Calu3 (cell line): Measurements from ENCODE around the gene SVOP. TPM values are rescaled to one million over a fixed set of nuclear protein-coding genes. Genes with fewer than 3 reads are reported as not detected.

ENCODE experiments used
- BruUV-seq: library from RNA; stranded (reverse); fragments of 400-500 nt; replicated peaks from 2 replicates; lab custom pipeline; 2021; lab: Mats Ljungman, UMichigan
- CTCF ChIA-PET: fragments of 300-600 bp; sonication (Branson Sonifier 250); formaldehyde crosslinking; loops from one replicate; lab custom pipeline; 2022; ENCODE audit warnings: antibody characterized with exemption; lab: Charles Lee
- DNase-seq: peaks from one replicate; pipeline ENCODE4 v3.0.0; 2022
- H3K27ac Mint-ChIP-seq: one replicate; pipeline ENCODE4 v1.8.0; 2022; ENCODE audit warnings: mixed read lengths; ENCODE audit not compliant: unreplicated experiment
- H3K27me3 Mint-ChIP-seq: one replicate; pipeline ENCODE4 v1.8.0; 2022; ENCODE audit warnings: mixed read lengths; ENCODE audit not compliant: unreplicated experiment
- H3K36me3 Mint-ChIP-seq: one replicate; pipeline ENCODE4 v1.8.0; 2022; ENCODE audit warnings: mild to moderate bottlenecking, moderate library complexity, mixed read lengths; ENCODE audit not compliant: insufficient read depth, unreplicated experiment
- H3K4me1 Mint-ChIP-seq: one replicate; pipeline ENCODE4 v1.8.0; 2022; ENCODE audit warnings: mild to moderate bottlenecking, low read depth, mixed read lengths; ENCODE audit not compliant: unreplicated experiment
- H3K4me3 Mint-ChIP-seq: one replicate; pipeline ENCODE4 v1.8.0; 2022; ENCODE audit warnings: mild to moderate bottlenecking, low read depth, moderate library complexity, mixed read lengths; ENCODE audit not compliant: unreplicated experiment
- H3K9me3 Mint-ChIP-seq: one replicate; pipeline ENCODE4 v1.8.0; 2022; ENCODE audit warnings: low read depth, mixed read lengths; ENCODE audit not compliant: unreplicated experiment
- CTCF ChIP-seq: fragments of 200-600 bp; IDR thresholded peaks from one replicate; pipeline ENCODE4 v1.8.0; 2022; ENCODE audit warnings: antibody characterized with exemption; ENCODE audit not compliant: unreplicated experiment
- intact Hi-C: fragments of 100-400 bp; cut with micrococcal nuclease; formaldehyde crosslinking; loops from one replicate; pipeline ENCODE4 v1.10.0; 2022; ENCODE audit not compliant: unreplicated experiment
- total RNA-seq: library from RNA; stranded (reverse); gene quantifications from 2 replicates; pipeline ENCODE4 v1.2.3, GENCODE V29; 2022

Gene SVOP
- total RNA-seq, 1 experiment from 2014 or later = not detected

GRCh38 chr12:108918206-108918605, 102.7 kb downstream of the SVOP start:
- no peak for TF ChIP-seq CTCF

GRCh38 chr12:108916336-108916735, 104.5 kb downstream of the SVOP start:
- intact Hi-C loops = no loop called here
- CTCF ChIA-PET = no interaction called here
- peaks cover 4% of the 10 kb centered on the region for H3K36me3 Mint-ChIP-seq
- no peak for DNase-seq
- H3K4me3 Mint-ChIP-seq = no peak overlapping the region
- no peak overlapping the region for H3K27ac Mint-ChIP-seq
- H3K9me3 Mint-ChIP-seq = no peaks in the 10 kb centered on the region
- BruUV-seq = no TSS peak
- H3K4me1 Mint-ChIP-seq = peaks cover 11% of the 10 kb centered on the region
- H3K27me3 Mint-ChIP-seq = peaks cover 8% of the 10 kb centered on the region
- TF ChIP-seq CTCF = no peak

More at GRCh38 chr12:108918206-108918605, 102.7 kb downstream of the SVOP start:
- intact Hi-C loops = no loop called here
- Mint-ChIP-seq H3K4me3 (no peak overlapping the region), H3K27ac (no peak overlapping the region), H3K4me1 (no peaks in the 10 kb centered on the region), H3K36me3 (no peaks in the 10 kb centered on the region), H3K9me3 (no peaks in the 10 kb centered on the region), H3K27me3 (peaks cover 13% of the 10 kb centered on the region)
- no TSS peak for BruUV-seq
- CTCF ChIA-PET = no interaction called here
- no peak for DNase-seq

GRCh38 chr12:108915632-108916133, 105.2 kb downstream of the SVOP start:
- H3K27me3 Mint-ChIP-seq = peaks cover 1% of the 10 kb centered on the region
- no TSS peak for BruUV-seq
- no peaks in the 10 kb centered on the region for H3K9me3 Mint-ChIP-seq
- CTCF ChIA-PET = no interaction called here
- H3K4me3 Mint-ChIP-seq = no peak overlapping the region
- no peak for DNase-seq
- H3K36me3 Mint-ChIP-seq = peaks cover 4% of the 10 kb centered on the region
- H3K27ac Mint-ChIP-seq = no peak overlapping the region
- H3K4me1 Mint-ChIP-seq = peaks cover 11% of the 10 kb centered on the region
- intact Hi-C loops = no loop called here
- TF ChIP-seq CTCF = no peak

GRCh38 chr12:108914121-108914531, 106.7 kb downstream of the SVOP start:
- intact Hi-C loops = no loop called here
- TF ChIP-seq CTCF = no peak
- H3K9me3 Mint-ChIP-seq = no peaks in the 10 kb centered on the region
- CTCF ChIA-PET = no interaction called here
- H3K4me1 Mint-ChIP-seq = peaks cover 11% of the 10 kb centered on the region
- H3K4me3 Mint-ChIP-seq = no peak overlapping the region
- H3K36me3 Mint-ChIP-seq = peaks cover 4% of the 10 kb centered on the region
- no TSS peak for BruUV-seq
- H3K27ac Mint-ChIP-seq = no peak overlapping the region
- H3K27me3 Mint-ChIP-seq = no peaks in the 10 kb centered on the region
- no peak for DNase-seq
